Left ventricle myocardium inferior (tissue), 1 donor: ENCODE results near the gene GGN. TPM values are rescaled to one million over a fixed set of nuclear protein-coding genes. Genes with fewer than 3 reads are reported as not detected.
"Not testable (repeated sequence)": the region's sequence is repeated elsewhere in the genome, so short reads cannot be mapped to it uniquely, and the experiment has no call there.

ENCODE experiments used
- DNase-seq: peaks from one replicate; pipeline ENCODE4 v3.0.0-alpha.2; 2020
- H3K27ac ChIP-seq: fragments of 200-600 bp; replicated peaks from 2 replicates; pipeline ENCODE4 v1.8.0; 2021
- H3K27me3 ChIP-seq: fragments of 200-600 bp; 2 replicates; pipeline ENCODE4 v1.8.0; 2021; ENCODE audit warnings: low read depth
- H3K36me3 ChIP-seq: fragments of 200-600 bp; 2 replicates; pipeline ENCODE4 v1.8.0; 2021
- H3K4me1 ChIP-seq: fragments of 200-600 bp; 2 replicates; pipeline ENCODE4 v1.8.0; 2021
- H3K4me3 ChIP-seq: fragments of 200-600 bp; 2 replicates; pipeline ENCODE4 v1.8.0; 2021; ENCODE audit warnings: mild to moderate bottlenecking, moderate library complexity
- H3K9me3 ChIP-seq: fragments of 200-600 bp; replicated peaks from 2 replicates; pipeline ENCODE4 v1.8.0; 2021
- intact Hi-C: fragments of 100-400 bp; cut with micrococcal nuclease; formaldehyde crosslinking; loops from one replicate; pipeline ENCODE4 v1.11.0; 2022
- total RNA-seq: library from RNA; stranded (reverse); fragmentation: NEBNext Ultra II Directional; extraction: Animal tissue kit (Norgen Biotek cat#: 25700); gene quantifications from one replicate; pipeline ENCODE4 v1.2.1, GENCODE V29; 2021
- TF ChIP-seq, protein P1 (sequence below): fragments of 200-600 bp; IDR thresholded peaks from 2 replicates; pipeline ENCODE4 v1.8.0; 2021; ENCODE audit warnings: antibody characterized with exemption, mild to moderate bottlenecking, borderline replicate concordance
- donor health status: DM: no; HTN: yes; CAD: no; lungs with severe emphysema.

Gene GGN
- total RNA-seq, 1 donor from 2014 or later: not detected

DNA sequence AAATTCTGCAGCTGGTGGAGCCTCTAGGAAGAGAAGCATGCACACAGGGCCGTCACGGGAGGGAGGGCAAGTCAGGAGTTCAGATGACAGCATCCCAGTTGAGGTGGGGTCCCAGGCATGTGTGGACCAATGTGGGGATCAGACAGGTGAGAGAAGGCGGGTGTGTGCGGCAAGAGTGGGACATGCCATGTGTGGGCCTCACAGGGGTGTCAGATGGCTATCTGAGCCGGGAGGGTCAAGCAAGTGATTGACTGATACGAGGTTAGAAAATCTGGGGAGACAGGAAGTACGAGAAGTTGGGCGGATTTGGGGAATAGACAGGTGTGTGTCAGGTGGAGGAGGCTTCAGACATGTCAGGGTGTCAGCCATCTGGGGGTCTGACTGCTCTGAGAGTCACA is 29.3 kb upstream of the GGN start:
- DNase-seq: no peak
- Histone ChIP-seq H3K27ac (no peak overlapping the region), H3K4me1 (peaks cover 12% of the 10 kb centered on the region), H3K27me3 (peaks cover 60% of the 10 kb centered on the region), H3K36me3 (no peaks in the 10 kb centered on the region), H3K4me3 (no peak overlapping the region), H3K9me3 (no peaks in the 10 kb centered on the region)
- TF ChIP-seq, protein P1, sequence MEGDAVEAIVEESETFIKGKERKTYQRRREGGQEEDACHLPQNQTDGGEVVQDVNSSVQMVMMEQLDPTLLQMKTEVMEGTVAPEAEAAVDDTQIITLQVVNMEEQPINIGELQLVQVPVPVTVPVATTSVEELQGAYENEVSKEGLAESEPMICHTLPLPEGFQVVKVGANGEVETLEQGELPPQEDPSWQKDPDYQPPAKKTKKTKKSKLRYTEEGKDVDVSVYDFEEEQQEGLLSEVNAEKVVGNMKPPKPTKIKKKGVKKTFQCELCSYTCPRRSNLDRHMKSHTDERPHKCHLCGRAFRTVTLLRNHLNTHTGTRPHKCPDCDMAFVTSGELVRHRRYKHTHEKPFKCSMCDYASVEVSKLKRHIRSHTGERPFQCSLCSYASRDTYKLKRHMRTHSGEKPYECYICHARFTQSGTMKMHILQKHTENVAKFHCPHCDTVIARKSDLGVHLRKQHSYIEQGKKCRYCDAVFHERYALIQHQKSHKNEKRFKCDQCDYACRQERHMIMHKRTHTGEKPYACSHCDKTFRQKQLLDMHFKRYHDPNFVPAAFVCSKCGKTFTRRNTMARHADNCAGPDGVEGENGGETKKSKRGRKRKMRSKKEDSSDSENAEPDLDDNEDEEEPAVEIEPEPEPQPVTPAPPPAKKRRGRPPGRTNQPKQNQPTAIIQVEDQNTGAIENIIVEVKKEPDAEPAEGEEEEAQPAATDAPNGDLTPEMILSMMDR: no peak
- intact Hi-C loops: no loop called here

DNA sequence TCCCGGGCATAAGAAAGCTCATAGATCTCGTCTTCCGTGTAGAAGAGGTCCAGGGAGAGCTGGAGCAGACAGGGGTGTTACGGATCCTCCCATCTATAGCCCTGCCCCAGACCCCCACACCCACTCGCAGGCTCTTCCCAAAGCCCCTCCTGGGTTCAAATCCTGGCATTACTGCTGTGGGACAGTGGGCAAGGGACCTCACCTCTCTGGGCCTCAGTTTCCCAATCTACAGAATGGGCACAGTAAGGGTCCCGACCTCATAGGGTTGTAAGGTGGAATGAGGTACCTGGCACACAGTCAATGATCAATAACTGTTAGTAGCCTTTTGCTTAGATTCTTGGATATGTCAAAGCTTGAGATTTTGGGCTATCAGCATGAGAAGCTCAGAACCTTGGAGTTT is 25.6 kb upstream of the GGN start:
- H3K36me3 ChIP-seq: no peaks in the 10 kb centered on the region
- TF ChIP-seq, protein P1: no peak
- H3K27me3 ChIP-seq: peaks cover 24% of the 10 kb centered on the region
- intact Hi-C loops: no loop called here
- no peaks in the 10 kb centered on the region for H3K9me3 ChIP-seq
- DNase-seq: no peak
- H3K4me1 ChIP-seq: peaks cover 10% of the 10 kb centered on the region
- H3K27ac ChIP-seq: no peak overlapping the region
- H3K4me3 ChIP-seq: no peak overlapping the region

DNA sequence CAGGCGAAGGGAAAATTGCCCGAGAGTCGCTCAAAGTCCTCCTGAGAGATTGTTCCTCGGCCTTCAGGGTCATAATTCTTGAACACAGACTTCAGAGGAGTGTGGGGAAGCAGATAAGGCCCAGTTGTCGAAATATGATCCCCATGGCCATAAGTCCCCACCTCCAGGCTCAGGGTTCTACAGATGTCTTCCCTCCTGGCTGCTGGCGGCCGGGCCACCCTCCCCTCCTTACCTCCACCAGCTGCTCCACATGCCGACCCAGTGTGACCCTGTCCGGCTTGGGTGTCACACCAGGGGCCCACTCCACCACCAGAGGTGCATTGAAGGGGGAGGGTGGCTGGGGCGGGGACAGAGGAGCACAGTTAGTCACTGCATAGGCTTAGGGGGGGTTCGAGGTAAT is 25.1 kb upstream of the GGN start:
- Histone ChIP-seq H3K4me3 (no peak overlapping the region), H3K27ac (no peak overlapping the region), H3K9me3 (no peaks in the 10 kb centered on the region), H3K4me1 (peaks cover 6% of the 10 kb centered on the region), H3K27me3 (peaks cover 20% of the 10 kb centered on the region), H3K36me3 (peaks cover 4% of the 10 kb centered on the region)
- no peak for DNase-seq
- intact Hi-C loops: no loop called here
- TF ChIP-seq, protein P1: no peak

DNA sequence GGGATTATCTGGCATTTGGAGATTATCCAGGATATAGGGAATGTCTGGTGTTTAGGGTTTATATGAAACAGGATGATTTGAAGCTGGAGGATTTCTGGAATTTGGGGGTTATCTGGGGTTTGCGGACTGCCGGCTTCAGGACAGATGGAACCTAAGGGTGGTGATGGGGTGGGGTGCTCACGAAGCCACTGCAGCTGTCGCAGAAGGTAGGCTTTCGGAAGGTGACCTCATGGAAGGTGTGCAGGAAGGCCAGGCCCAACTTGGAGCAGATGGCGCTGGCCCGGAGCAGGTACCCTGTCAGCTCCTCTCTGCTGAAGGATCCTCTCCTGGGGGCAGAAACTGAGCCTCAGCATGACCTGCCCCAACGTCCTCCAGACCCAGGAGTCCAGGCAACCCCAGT is 24.7 kb upstream of the GGN start:
- H3K4me1 ChIP-seq: peaks cover 1% of the 10 kb centered on the region
- TF ChIP-seq, protein P1: no peak
- H3K9me3 ChIP-seq: no peaks in the 10 kb centered on the region
- DNase-seq: no peak
- H3K27me3 ChIP-seq: peaks cover 17% of the 10 kb centered on the region
- no peak overlapping the region for H3K27ac ChIP-seq
- intact Hi-C loops: no loop called here
- peaks cover 7% of the 10 kb centered on the region for H3K36me3 ChIP-seq
- H3K4me3 ChIP-seq: no peak overlapping the region

DNA sequence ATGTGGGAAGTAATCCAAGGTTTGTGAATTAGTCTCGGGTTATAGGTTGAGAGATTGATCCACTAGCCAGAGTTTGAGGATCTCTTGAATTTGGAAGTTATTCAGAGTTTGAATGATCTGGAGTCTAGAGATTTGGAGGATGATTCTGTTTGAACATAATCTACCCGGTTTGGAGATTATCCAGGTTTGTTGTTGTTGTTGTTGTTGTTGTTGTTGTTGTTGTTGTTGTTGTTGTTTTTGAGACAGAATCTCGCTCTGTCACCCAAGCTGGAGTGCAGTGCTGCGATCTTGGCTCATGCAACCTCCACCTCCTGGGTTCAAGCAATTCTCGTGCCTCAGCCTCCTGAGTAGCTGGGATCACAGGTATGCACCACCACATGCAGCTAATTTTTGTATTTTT is 24.1 kb upstream of the GGN start:
- DNase-seq, H3K4me1 ChIP-seq, H3K9me3 ChIP-seq, H3K4me3 ChIP-seq, intact Hi-C loops, H3K27ac ChIP-seq: not testable (repeated sequence)
- Histone ChIP-seq H3K36me3 (peaks cover 11% of the 10 kb centered on the region), H3K27me3 (peaks cover 12% of the 10 kb centered on the region)

DNA sequence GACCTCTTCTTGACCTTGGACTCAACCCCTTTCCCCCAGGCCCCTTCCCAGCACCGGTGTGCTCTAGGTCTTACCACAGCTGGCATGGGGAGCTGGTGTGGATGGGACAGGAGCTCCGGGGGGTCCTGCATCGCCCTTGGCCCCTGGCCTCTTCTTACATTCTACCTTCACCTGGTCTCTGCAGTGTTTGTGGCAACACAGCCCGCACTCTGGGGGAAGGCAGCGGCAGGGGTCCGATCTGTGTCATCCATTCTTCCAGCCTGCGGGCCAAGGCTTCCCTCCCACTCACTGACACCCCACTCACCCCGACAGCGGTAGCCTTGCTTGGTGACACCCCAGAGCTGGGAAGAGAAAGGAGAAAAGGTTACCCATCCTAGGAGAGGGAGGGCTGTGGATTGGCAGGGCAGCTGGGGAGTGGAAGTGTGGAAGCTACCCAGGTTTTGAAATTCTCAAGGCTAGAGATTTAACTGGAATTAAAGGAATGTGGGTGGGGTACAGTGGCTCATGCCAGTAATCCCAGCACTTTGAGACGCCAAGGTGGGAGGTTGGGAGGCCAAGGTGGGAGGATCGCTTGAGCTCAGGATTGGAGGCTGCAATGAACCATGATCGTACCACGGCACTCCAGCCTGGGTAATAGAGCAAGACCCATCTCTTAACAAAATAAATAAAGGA is 23.3 kb upstream of the GGN start:
- no peaks in the 10 kb centered on the region for H3K9me3 ChIP-seq
- no peak overlapping the region for H3K27ac ChIP-seq
- peaks cover 19% of the 10 kb centered on the region for H3K36me3 ChIP-seq
- intact Hi-C loops: no loop called here
- DNase-seq: no peak
- no peak overlapping the region for H3K4me3 ChIP-seq
- peaks cover 12% of the 10 kb centered on the region for H3K27me3 ChIP-seq
- TF ChIP-seq, protein P1: no peak
- no peaks in the 10 kb centered on the region for H3K4me1 ChIP-seq

DNA sequence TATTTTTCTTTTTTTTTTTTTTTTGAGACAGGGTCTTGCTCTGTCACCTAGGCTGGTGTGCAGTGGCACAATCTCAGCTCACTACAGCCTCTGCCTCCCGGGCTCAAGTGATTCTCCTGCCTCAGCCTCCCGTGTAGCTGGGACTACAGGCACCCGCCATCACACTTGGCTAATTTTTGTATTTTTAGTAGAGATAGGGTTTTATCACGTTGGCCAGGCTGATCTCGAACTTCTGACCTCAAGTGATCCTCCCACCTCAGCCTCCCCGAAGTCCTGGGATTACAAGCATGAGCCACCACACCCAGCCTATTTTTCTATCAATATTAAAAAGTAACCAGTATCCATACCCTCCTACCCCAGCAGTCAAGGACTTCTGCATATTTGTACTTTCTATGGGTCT is 22.6 kb upstream of the GGN start:
- DNase-seq, H3K4me3 ChIP-seq, H3K4me1 ChIP-seq, H3K9me3 ChIP-seq, H3K27ac ChIP-seq, intact Hi-C loops: not testable (repeated sequence)
- H3K36me3 ChIP-seq: peaks cover 21% of the 10 kb centered on the region
- peaks cover 12% of the 10 kb centered on the region for H3K27me3 ChIP-seq
